SK-N-SH (cell line): Measurements from ENCODE around the gene ACTL7A.

ENCODE experiments used
- MXI1 ChIP-seq: IDR thresholded peaks from 2 replicates; pipeline ENCODE4 v1.6.1; 2012; ENCODE audit warnings: mild to moderate bottlenecking, low read depth, low read length, improper control_type of control experiment
- PBX3 ChIP-seq: IDR thresholded peaks from 2 replicates; pipeline ENCODE4; 2012
- RAD21 ChIP-seq: IDR thresholded peaks from 2 replicates; pipeline ENCODE4 v1.6.1; 2012; ENCODE audit warnings: mild to moderate bottlenecking, low read length
- RCOR1 ChIP-seq: fragments of 150-350 bp; IDR thresholded peaks from 2 replicates; pipeline ENCODE4 v1.6.1; 2017; ENCODE audit warnings: antibody characterized with exemption, low read length
- TCF12 ChIP-seq: IDR thresholded peaks from 2 replicates; pipeline ENCODE4 v1.4.0; 2012
- ZBTB33 ChIP-seq: IDR thresholded peaks from 2 replicates; pipeline ENCODE4 v1.4.0; 2012; ENCODE audit warnings: low read depth, borderline replicate concordance
- TF ChIP-seq, protein P1 (sequence below): fragments of 200-600 bp; sonication (generic); IDR thresholded peaks from 2 replicates; pipeline ENCODE4 v1.6.1; 2017; ENCODE audit warnings: antibody characterized with exemption, mild to moderate bottlenecking, moderate library complexity

GRCh38 chr9:108844391-108844790 lies 17.7 kb upstream of the ACTL7A start:
- TF ChIP-seq TCF12 = no peak
- TF ChIP-seq PBX3 = no peak
- TF ChIP-seq, protein P1, sequence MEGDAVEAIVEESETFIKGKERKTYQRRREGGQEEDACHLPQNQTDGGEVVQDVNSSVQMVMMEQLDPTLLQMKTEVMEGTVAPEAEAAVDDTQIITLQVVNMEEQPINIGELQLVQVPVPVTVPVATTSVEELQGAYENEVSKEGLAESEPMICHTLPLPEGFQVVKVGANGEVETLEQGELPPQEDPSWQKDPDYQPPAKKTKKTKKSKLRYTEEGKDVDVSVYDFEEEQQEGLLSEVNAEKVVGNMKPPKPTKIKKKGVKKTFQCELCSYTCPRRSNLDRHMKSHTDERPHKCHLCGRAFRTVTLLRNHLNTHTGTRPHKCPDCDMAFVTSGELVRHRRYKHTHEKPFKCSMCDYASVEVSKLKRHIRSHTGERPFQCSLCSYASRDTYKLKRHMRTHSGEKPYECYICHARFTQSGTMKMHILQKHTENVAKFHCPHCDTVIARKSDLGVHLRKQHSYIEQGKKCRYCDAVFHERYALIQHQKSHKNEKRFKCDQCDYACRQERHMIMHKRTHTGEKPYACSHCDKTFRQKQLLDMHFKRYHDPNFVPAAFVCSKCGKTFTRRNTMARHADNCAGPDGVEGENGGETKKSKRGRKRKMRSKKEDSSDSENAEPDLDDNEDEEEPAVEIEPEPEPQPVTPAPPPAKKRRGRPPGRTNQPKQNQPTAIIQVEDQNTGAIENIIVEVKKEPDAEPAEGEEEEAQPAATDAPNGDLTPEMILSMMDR = no peak
- no peak for TF ChIP-seq RCOR1
- TF ChIP-seq ZBTB33 = no peak
- no peak for TF ChIP-seq MXI1
- no peak for TF ChIP-seq RAD21
